CD4-positive, alpha-beta memory T cell (primary cell): Measurements from ENCODE around the gene CDR2L. TPM values are rescaled to one million over a fixed set of nuclear protein-coding genes. Genes with fewer than 3 reads are reported as not detected.
A peak's percentile ranks its signal among the peaks of the same experiment; 100 is the strongest.

Experiments
- CTCF ChIA-PET: fragments of 350-600 bp; sonication (Branson Sonifier 250); formaldehyde crosslinking; loops from one replicate; lab custom pipeline; 2021; ENCODE audit warnings: inconsistent platforms; ENCODE audit not compliant: partially characterized antibody; lab: Charles Lee
- POLR2A ChIA-PET: fragments of 350-600 bp; sonication (Branson Sonifier 250); formaldehyde crosslinking; loops from one replicate; lab custom pipeline; 2021; ENCODE audit not compliant: partially characterized antibody; lab: Charles Lee
- DNase-seq, 5 donors: peaks; one replicate each; pipeline versions ENCODE4 v3.0.0 to v3.0.0-alpha.2; 2020 to 2022; ENCODE audit warnings: mixed read lengths in 1 of 5
- H3K27ac ChIP-seq: one replicate; pipeline ENCODE4 v1.7.0; 2013; ENCODE audit warnings: low read depth, low read length
- H3K27me3 ChIP-seq: 2 replicates; pipeline ENCODE4 v1.7.0; 2013; ENCODE audit warnings: mild to moderate bottlenecking, low read length, moderate library complexity; ENCODE audit not compliant: insufficient read depth
- H3K36me3 ChIP-seq: 2 replicates; pipeline ENCODE4 v1.7.0; 2013; ENCODE audit warnings: mild to moderate bottlenecking, low read length, moderate library complexity; ENCODE audit not compliant: insufficient read depth
- H3K4me1 ChIP-seq: 2 replicates; pipeline ENCODE4 v1.7.0; 2013; ENCODE audit warnings: mild to moderate bottlenecking, low read length, moderate library complexity; ENCODE audit not compliant: insufficient read depth
- H3K4me3 ChIP-seq, 2 donors: one replicate each; pipeline ENCODE4 v1.7.0; 2013; ENCODE audit warnings: low read length in 2 of 2, mild to moderate bottlenecking in 1 of 2
- H3K9me3 ChIP-seq, 2 donors: one replicate each; pipeline ENCODE4 v1.7.0; 2013; ENCODE audit warnings: low read length in 2 of 2, control low read depth in 1 of 2; ENCODE audit not compliant: control insufficient read depth in 1 of 2
- H3K27ac Mint-ChIP-seq, 7 donors: one replicate each; pipeline ENCODE4 v1.8.0; 2020 to 2021; ENCODE audit warnings: mixed read lengths in 7 of 7, mild to moderate bottlenecking in 6 of 7, inconsistent platforms in 3 of 7, moderate library complexity in 3 of 7
- H3K27me3 Mint-ChIP-seq, 2 donors: one replicate each; pipeline ENCODE4 v1.8.0; 2020 to 2021; ENCODE audit warnings: mixed read lengths in 2 of 2
- H3K36me3 Mint-ChIP-seq, 2 donors: one replicate each; pipeline ENCODE4 v1.8.0; 2020 to 2021; ENCODE audit warnings: mixed read lengths in 2 of 2, inconsistent platforms in 1 of 2, mild to moderate bottlenecking in 1 of 2
- H3K4me1 Mint-ChIP-seq, 4 donors: one replicate each; pipeline ENCODE4 v1.8.0; 2020 to 2021; ENCODE audit warnings: mixed read lengths in 4 of 4, mild to moderate bottlenecking in 1 of 4
- H3K4me3 Mint-ChIP-seq, 8 donors: one replicate each; pipeline ENCODE4 v1.8.0; 2020 to 2021; ENCODE audit warnings: mixed read lengths in 8 of 8, mild to moderate bottlenecking in 7 of 8, moderate library complexity in 6 of 8, inconsistent platforms in 3 of 8
- H3K9me3 Mint-ChIP-seq, 8 donors: one replicate each; pipeline ENCODE4 v1.8.0; 2020 to 2021; ENCODE audit warnings: mixed read lengths in 8 of 8, mild to moderate bottlenecking in 5 of 8, inconsistent platforms in 3 of 8, moderate library complexity in 1 of 8
- intact Hi-C: fragments of 100-400 bp; cut with micrococcal nuclease; formaldehyde crosslinking; loops from one replicate; pipeline ENCODE4 v1.15.1; 2023
- polyA plus RNA-seq, 2 donors: library from polyadenylated mRNA; unstranded; fragments of 300-500 nt; fragmentation: Illumina TruSeq; gene quantifications; one replicate each; pipeline ENCODE4 v1.2.3, GENCODE V29; 2021
- total RNA-seq, 2 experiments: library from RNA; stranded (reverse); gene quantifications; one replicate each; pipeline ENCODE4 v1.2.3, GENCODE V29; 2021

Gene CDR2L
- total and polyA plus RNA-seq, 4 experiments from 2014 or later, result 0.08 to 0.20 TPM; not detected in 2

GRCh38 chr17:74971842-74972106 is 15.7 kb upstream of the CDR2L start:
- H3K36me3 Mint-ChIP-seq, result no peaks in the 10 kb centered on the region

GRCh38 chr17:74972107-74972972 is 15.1 kb upstream of the CDR2L start, which contains the start of gene HID1:
HID1 (minus strand) TSS chr17:74972759; CDS start chr17:74972656, 103 bp downstream.
- DNase-seq, result peak; percentile 71 to 75 (median 74)
- peaks cover 15% of the 10 kb centered on the region for H3K4me1 ChIP-seq
- intact Hi-C loops, result loop anchor here (1.0 to 2.0 kb wide), 2 partner anchors 15 to 74 kb away; partner anchors contain the start of genes ATP5PD, CDR2L and KCTD2
- Mint-ChIP-seq H3K4me3 (peak within 1 kb of the TSS; percentile 81 to 92 (median 86)), H3K9me3 (no peaks in the 10 kb centered on the region), H3K27me3 (peaks cover 3 to 5% of the 10 kb centered on the region in 2 donors), H3K27ac (peak within 1 kb of the TSS; percentile 57 to 90 (median 74)), H3K4me1 (peaks cover 4 to 11% (median 7%) of the 10 kb centered on the region in 4 donors), H3K36me3 (no peaks in the 10 kb centered on the region)
- peak within 1 kb of the TSS; percentile 32 for H3K27ac ChIP-seq
- H3K36me3 ChIP-seq, result no peaks in the 10 kb centered on the region
- ChIA-PET CTCF (interaction anchor here (0.8 to 6.6 kb wide), 8 partner anchors 9 to 437 kb away, joined by 3 to 80 read pairs (median 6); partner anchors contain the start of gene CDR2L), POLR2A (interaction anchor here (1.3 to 3.0 kb wide), 12 partner anchors 10 to 234 kb away, joined by 3 to 25 read pairs (median 5); partner anchors contain the start of genes ARMC7, CDR2L, FDXR and MRPL58)
- peak within 1 kb of the TSS; percentile 36 to 62 for H3K4me3 ChIP-seq
- H3K9me3 ChIP-seq, result no peaks in the 10 kb centered on the region
- no peaks in the 10 kb centered on the region for H3K27me3 ChIP-seq

More at GRCh38 chr17:74971842-74972106, 15.7 kb upstream of the CDR2L start:
- Histone ChIP-seq H3K27ac (no peak overlapping the region), H3K36me3 (no peaks in the 10 kb centered on the region), H3K4me1 (peaks cover 15% of the 10 kb centered on the region), H3K27me3 (no peaks in the 10 kb centered on the region), H3K4me3 (peak overlapping the region in 1 of 2 donors; percentile 62), H3K9me3 (no peaks in the 10 kb centered on the region)
- Mint-ChIP-seq H3K4me1 (peaks cover 4 to 11% (median 7%) of the 10 kb centered on the region in 4 donors), H3K27me3 (peaks cover 3 to 5% of the 10 kb centered on the region in 2 donors), H3K9me3 (no peaks in the 10 kb centered on the region), H3K27ac (peak overlapping the region in 2 of 7 donors; percentile 52 to 57), H3K4me3 (peak overlapping the region in 7 of 8 donors; percentile 56 to 92 (median 71))
- DNase-seq, result no peak
- ChIA-PET POLR2A (interaction anchor here (1.3 to 3.0 kb wide), 9 partner anchors 11 to 233 kb away, joined by 4 to 25 read pairs (median 5); partner anchors contain the start of genes CDR2L and MRPL58), CTCF (interaction anchor here (1.5 to 6.6 kb wide), 3 partner anchors 13 to 142 kb away, joined by 8 to 80 read pairs (median 8); partner anchors contain the start of gene CDR2L)
- intact Hi-C loops, result loop anchor here (1.0 to 2.0 kb wide), 2 partner anchors 16 to 75 kb away; partner anchors contain the start of genes ATP5PD, CDR2L and KCTD2

- intact Hi-C loops, result loop anchor here (1.0 to 2.0 kb wide), 2 partner anchors 14 to 74 kb away; partner anchors contain the start of genes ATP5PD, CDR2L and KCTD2
- Mint-ChIP-seq H3K9me3 (no peaks in the 10 kb centered on the region), H3K27me3 (peaks cover 3 to 5% of the 10 kb centered on the region in 2 donors), H3K4me1 (peaks cover 4 to 11% (median 7%) of the 10 kb centered on the region in 4 donors), H3K4me3 (peak overlapping the region; percentile 81 to 92 (median 86)), H3K27ac (peak overlapping the region; percentile 16 to 90 (median 74)), H3K36me3 (no peaks in the 10 kb centered on the region)
- no peak for DNase-seq
- Histone ChIP-seq H3K27me3 (no peaks in the 10 kb centered on the region), H3K27ac (peak overlapping the region; percentile 32), H3K36me3 (no peaks in the 10 kb centered on the region), H3K9me3 (no peaks in the 10 kb centered on the region), H3K4me1 (peaks cover 15% of the 10 kb centered on the region), H3K4me3 (peak overlapping the region; percentile 36 to 62)
- POLR2A ChIA-PET, result interaction anchor here (1.3 to 3.0 kb wide), 12 partner anchors 10 to 234 kb away, joined by 3 to 25 read pairs (median 5); partner anchors contain the start of genes ARMC7, CDR2L, FDXR and MRPL58
- CTCF ChIA-PET, result interaction anchor here (0.8 to 6.6 kb wide), 7 partner anchors 9 to 436 kb away, joined by 3 to 80 read pairs (median 5); partner anchors contain the start of gene CDR2L
Observed at GRCh38 chr17:74972973-74973328, 14.5 kb upstream of the CDR2L start.

- Mint-ChIP-seq H3K36me3 (no peaks in the 10 kb centered on the region), H3K9me3 (peaks cover 0 to 2% (median 0%) of the 10 kb centered on the region in 8 donors), H3K4me1 (peaks cover 6 to 11% (median 8%) of the 10 kb centered on the region in 4 donors), H3K4me3 (peak overlapping the region in 1 of 8 donors; percentile 48), H3K27ac (no peak overlapping the region), H3K27me3 (peaks cover 3 to 5% of the 10 kb centered on the region in 2 donors)
- H3K4me3 ChIP-seq, result no peak overlapping the region
- intact Hi-C loops, result no loop called here
- H3K27me3 ChIP-seq, result no peaks in the 10 kb centered on the region
- ChIA-PET POLR2A (no interaction called here), CTCF (interaction anchor here (1.5 kb wide), 1 partner anchor 18 kb away, joined by 3 read pairs; no protein-coding TSS in a partner anchor)
- H3K4me1 ChIP-seq, result peaks cover 19% of the 10 kb centered on the region
- H3K9me3 ChIP-seq, result no peaks in the 10 kb centered on the region
- no peaks in the 10 kb centered on the region for H3K36me3 ChIP-seq
- no peak for DNase-seq
- no peak overlapping the region for H3K27ac ChIP-seq
Observed at GRCh38 chr17:74975943-74976342, 11.5 kb upstream of the CDR2L start.

- Histone ChIP-seq H3K9me3 (no peaks in the 10 kb centered on the region), H3K4me3 (no peak overlapping the region), H3K27ac (no peak overlapping the region), H3K27me3 (no peaks in the 10 kb centered on the region), H3K36me3 (no peaks in the 10 kb centered on the region), H3K4me1 (peaks cover 24% of the 10 kb centered on the region)
- intact Hi-C loops, result no loop called here
- Mint-ChIP-seq H3K9me3 (peaks cover 0 to 2% (median 0%) of the 10 kb centered on the region in 8 donors), H3K4me3 (no peak overlapping the region), H3K27ac (no peak overlapping the region), H3K4me1 (peaks cover 12 to 24% (median 18%) of the 10 kb centered on the region in 4 donors), H3K27me3 (peaks cover 3 to 5% of the 10 kb centered on the region in 2 donors), H3K36me3 (no peaks in the 10 kb centered on the region)
- ChIA-PET POLR2A (interaction anchor here (0.6 kb wide), 1 partner anchor 11 kb away, joined by 3 read pairs; no protein-coding TSS in a partner anchor), CTCF (interaction anchor here (1.5 kb wide), 2 partner anchors 11 to 16 kb away, joined by 3 to 4 read pairs; no protein-coding TSS in a partner anchor)
- no peak for DNase-seq
Observed at GRCh38 chr17:74977802-74978201, 9.6 kb upstream of the CDR2L start.

- no peak overlapping the region for H3K27ac Mint-ChIP-seq
- no peaks in the 10 kb centered on the region for H3K36me3 Mint-ChIP-seq
- no peak overlapping the region for H3K4me3 Mint-ChIP-seq
- H3K27me3 ChIP-seq, result no peaks in the 10 kb centered on the region
- peaks cover 3 to 5% of the 10 kb centered on the region in 2 donors for H3K27me3 Mint-ChIP-seq
- no peak overlapping the region for H3K4me3 ChIP-seq
- H3K4me1 ChIP-seq, result peaks cover 20% of the 10 kb centered on the region
- ChIA-PET CTCF (interaction anchor here (1.5 kb wide), 1 partner anchor 10 kb away, joined by 3 read pairs; no protein-coding TSS in a partner anchor), POLR2A (interaction anchor here (0.6 kb wide), 1 partner anchor 11 kb away, joined by 3 read pairs; no protein-coding TSS in a partner anchor)
- DNase-seq, result no peak
- no peaks in the 10 kb centered on the region for H3K36me3 ChIP-seq
- intact Hi-C loops, result no loop called here
- peaks cover 0 to 2% (median 0%) of the 10 kb centered on the region in 8 donors for H3K9me3 Mint-ChIP-seq
- no peaks in the 10 kb centered on the region for H3K9me3 ChIP-seq
- peaks cover 7 to 24% (median 13%) of the 10 kb centered on the region in 4 donors for H3K4me1 Mint-ChIP-seq
- no peak overlapping the region for H3K27ac ChIP-seq
Observed at GRCh38 chr17:74978240-74978639, 9.2 kb upstream of the CDR2L start.
